HG03378 (cell line): ENCODE measurements around the gene MED13L.

Source experiments
- ATAC-seq: cut with Tn5 transposase; IDR thresholded peaks from one replicate; pipeline ENCODE4 v1.9.1; 2021; ENCODE audit warnings: mild to moderate bottlenecking, moderate library complexity; ENCODE audit not compliant: unreplicated experiment

MED13L gene

DNA sequence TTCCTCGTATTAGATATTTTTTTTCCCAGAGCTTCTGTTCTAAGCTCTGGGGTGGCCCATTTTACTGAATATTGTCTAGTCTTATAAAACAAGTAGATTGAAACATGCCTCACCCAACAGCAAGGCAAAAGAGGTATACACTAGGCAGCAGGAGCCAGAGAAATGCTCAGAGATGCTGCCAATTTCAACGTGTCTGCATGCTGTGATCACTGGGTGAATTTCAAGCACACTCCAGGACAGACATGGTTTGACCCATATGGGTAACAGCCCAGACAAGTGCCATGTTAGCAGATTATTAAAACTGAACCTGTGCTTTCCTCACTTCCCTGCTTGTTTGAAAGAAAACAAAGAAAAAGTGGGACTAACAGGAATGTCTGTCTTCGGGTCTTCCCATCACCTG, 321.3 kb downstream of the MED13L start:
- no peak for ATAC-seq

- ATAC-seq: no peak
Observed at GRCh38 chr12:115953450-115953849, 324.0 kb downstream of the MED13L start.

- ATAC-seq: no peak
Observed at GRCh38 chr12:115953031-115953430, 324.5 kb downstream of the MED13L start.

DNA sequence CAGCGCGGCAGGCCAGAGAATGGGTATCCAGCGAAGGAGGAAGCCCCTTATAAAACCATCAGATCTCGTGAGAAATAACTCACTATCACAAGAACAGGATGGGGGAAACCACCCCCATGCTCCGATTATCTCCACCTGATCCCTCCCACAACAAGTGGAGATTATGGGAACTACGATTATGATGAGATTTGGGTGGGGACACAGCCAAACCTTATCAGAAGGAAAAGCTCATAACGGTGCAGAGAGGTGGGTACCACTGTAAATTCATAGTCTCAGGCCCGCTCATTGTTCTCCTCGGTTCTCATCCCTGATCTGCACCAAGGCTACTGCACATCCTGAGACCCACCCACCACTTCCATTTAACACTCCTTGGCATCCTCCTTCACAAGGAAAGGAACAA, 326.5 kb downstream of the MED13L start:
- ATAC-seq: no peak

DNA sequence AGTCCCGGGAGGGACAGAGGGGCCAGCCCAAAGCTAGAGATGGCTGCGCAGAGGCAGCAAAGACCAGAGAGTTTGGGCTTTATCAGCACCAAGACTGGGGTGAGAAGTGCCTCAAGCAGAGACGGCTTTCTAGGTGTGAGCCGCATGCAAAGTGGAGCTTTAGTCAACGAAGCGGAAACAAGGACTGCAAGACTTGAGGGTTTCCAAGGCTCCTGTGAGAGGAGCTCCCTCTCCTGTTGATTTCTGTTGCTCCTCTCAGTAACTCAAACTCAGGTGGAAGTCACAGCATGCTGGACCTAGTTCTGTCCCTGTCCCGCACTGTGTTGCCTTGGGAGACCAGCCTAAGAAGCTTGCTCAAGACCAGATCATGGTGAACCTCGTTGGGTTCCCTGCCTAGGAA, 327.8 kb downstream of the MED13L start:
- no peak for ATAC-seq

GRCh38 chr12:115947696-115948062, 329.8 kb downstream of the MED13L start:
- ATAC-seq: no peak

DNA sequence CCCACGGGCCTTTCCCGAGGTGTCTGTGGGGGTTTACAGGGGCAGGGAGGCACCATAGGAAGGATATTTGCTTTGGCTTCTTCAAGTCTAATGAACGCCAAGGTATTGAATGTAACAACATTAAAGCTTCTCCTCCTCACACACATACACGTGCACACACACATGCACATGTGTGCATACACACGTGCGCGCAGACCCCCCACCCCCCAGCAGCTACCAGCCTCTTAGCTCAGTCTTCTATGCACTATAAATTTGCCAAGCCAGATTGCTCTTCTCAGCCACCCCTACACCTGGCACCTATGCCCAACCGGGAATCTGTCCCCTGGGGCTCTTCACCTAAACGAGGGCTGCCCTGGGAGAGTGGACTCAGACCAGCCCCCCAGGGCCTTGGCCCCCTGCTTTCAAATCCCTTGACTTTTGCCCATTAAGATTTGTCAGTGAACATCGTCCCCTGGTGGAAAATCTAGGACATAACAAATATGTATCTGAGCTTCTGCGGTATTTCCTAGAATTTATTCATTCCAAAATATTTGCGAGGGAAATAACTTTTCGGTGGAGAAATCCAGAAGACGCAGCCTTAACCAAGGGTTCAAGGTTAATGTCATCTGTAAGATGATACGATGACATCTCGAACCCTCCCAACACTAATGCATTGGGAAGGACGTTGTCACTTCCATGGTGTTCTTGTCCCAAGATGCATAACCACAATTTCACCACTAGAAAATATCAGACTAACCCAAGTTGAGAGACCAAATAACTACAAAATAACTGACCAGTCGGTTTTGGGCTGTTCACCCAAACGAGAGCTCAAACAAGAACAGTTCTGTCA, 330.4 kb downstream of the MED13L start:
- ATAC-seq: no peak

DNA sequence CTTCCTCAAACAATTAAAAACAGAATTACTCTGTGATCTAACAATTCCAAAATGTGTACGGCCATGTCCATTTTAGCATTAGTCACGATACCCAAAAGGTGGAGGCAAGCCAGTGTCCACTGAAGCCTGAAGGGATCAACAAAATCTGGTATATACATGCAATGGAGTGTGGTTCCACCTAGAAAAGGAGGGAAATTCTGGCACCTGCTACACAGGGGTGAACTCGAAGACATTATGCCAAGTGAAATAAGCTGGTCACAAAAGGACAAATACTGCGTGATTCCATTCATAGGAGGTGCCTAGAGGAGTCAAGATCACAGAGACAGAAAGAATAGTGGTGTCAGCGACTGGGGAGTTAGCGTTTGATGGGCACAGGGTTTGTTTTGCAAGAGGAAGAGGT, 331.4 kb downstream of the MED13L start:
- ATAC-seq: no peak

DNA sequence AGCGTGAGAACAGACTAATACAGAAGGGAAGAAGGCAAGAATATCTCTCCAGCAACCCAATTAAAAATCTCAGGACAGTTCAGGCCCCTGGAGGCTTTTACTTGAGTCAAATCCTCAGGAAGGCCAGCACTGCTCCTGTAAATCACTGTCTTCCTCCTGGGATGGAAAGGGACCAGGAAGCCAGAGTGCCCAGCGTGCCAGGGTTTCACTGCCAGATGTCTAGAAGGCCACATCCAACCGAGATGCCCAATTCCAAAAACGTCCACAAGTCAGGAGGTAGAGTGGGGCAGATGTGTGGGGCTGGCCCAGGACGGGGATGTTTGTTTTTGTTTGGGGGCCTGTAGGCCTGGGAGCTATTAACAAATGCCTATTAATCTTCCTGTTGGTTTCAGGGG, 332.0 kb downstream of the MED13L start:
- no peak for ATAC-seq

- no peak for ATAC-seq
Observed at GRCh38 chr12:115944837-115945490, 332.5 kb downstream of the MED13L start.

DNA sequence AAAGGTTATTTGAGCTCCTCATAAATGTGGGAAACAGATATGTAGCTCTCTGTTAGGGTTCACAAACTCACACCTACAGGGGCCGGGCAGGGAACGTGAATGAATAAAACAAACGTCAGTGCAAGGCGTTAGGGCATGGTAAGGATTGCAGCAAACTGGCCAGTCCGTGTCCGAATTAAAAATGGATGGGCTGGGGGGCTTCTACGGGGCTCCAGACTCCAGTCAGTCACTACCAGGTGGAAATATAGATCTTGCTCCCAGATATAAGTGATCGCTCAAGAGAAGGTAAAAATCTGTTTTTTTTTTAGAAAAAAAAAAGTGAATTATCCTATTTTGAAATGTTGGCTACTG, 333.1 kb downstream of the MED13L start:
- ATAC-seq: no peak

GRCh38 chr12:115943630-115944391, 333.7 kb downstream of the MED13L start:
- ATAC-seq: no peak

- ATAC-seq: no peak
Observed at GRCh38 chr12:115943310-115943629, 334.2 kb downstream of the MED13L start.

- no peak for ATAC-seq
Observed at GRCh38 chr12:115942346-115942745, 335.1 kb downstream of the MED13L start.

DNA sequence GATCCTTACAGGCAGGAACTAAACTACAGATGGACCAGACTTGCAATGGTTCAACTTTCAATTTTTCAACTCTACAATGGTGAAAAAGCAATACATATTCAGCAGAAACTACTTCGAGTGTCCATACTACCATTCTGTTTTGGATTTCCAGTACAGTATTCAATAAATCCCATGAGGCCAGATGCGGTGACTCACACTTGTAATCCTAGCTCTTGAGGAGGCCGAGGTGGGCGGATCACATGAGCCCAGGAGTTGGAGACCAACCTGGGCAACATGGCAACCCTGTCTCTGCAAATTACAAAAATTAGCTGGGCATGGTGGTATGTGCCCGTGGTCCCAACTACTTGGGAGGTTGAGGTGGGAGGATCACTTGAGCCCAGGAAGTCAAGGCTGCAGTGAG, 336.1 kb downstream of the MED13L start:
- ATAC-seq: no peak

DNA sequence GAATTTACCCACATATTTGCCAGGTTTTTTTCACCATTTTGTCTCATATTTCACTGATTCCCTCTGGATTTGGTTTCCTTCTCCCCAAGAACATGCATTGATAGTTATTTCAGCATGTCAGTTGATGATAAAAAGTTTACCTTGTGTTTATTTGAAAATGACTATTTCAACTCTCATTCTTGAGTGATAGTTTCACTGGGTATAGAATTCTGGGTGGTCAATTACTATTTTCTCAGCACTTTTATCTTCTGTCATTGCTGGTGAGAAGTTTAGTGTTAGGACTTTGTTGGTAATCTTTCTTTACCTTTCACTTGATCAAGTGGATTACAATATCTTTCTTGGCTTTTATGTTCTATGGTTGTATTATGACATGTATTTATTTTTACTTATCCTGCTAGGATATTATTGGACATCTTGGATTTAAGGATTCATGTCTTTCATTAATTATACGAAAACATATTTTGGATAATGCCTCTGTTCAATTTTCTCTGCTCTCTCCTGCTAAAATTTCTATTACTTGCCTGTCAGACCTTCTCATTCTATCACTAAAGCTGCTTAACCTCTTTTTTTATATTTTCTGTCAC, 338.6 kb downstream of the MED13L start:
- no peak for ATAC-seq

DNA sequence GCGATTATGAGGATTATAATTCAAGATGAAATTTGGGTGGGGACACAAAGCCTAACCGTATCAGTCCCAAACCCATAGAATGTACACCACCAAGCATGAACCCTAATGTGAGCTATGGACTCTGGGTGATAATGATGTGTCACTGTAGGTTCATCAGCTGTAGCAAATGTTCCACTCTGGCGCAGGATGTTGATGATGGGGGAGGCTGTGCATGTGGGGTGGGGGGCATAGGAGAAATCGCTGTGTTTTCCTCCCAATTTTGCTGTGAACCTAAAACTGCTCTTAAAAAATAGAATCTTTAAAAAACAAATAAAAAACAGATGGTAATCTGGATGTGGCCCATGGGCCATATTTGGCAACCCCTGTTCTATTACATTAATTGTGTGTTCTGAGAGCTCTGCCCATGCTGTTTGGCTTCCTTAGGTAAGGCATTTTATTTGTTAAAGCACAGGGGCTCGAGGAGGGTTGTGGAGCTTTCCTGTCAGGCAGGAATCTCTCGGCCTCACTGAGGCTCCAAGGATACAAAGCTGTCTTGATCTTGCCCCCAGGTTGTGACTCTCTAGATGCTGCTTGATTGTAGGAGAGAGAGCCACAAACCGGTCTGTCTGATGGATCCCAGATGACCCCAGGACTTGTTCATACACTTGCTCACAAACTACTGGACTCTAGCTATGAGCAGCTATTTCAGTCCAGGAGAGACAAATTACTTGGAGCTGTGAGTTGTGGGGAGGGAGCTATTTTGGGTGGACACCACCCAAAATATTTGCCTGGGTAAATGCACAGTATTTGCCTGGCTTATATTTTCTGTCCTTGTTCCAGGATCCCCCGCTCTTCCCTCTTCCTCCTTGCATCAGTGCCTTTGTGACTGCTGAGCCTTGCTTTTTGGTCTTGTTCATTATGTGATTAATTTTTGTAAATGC, 340.2 kb downstream of the MED13L start:
- no peak for ATAC-seq

GRCh38 chr12:115934877-115935276, 342.6 kb downstream of the MED13L start:
- no peak for ATAC-seq

DNA sequence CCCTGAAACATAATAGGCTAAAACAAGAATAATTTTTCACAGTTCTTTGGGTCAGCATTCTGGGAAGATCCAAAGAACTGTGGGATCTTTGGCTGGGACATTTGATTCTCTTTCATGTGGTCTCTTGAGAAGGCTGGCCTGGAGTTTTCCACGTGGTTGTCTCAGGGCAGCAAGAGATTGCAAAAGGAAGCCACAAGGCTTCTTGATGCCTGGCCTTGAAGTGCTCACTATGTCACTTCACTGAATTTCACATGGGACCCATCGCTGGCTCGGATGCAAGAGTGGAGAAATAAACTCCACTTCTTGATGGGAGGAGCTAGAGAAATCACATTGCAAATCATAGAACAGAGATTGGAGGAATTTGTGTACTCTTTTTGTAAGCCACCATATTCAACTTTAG, 343.4 kb downstream of the MED13L start:
- no peak for ATAC-seq

- ATAC-seq: no peak
Observed at GRCh38 chr12:115932066-115932465, 345.4 kb downstream of the MED13L start.

DNA sequence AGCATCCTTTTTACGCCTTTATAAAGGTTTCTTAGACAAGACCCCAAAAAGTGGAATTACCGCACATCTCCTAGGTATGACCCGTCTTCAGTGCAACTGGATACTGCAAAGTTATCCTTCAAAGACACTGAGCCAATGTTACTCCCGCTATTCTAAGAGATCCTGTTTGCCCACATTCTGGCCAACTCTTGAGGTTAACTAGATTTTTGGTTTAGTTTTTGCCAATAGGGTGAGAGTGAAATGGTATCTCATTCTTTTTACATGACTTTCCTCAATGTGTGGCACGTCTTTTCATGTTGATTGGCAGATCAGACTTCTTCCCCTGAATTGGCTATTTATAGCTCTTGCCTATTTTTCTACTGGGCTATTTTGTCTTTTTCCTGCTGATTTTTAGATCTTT, 347.2 kb downstream of the MED13L start:
- ATAC-seq: no peak
